Mucosa of stomach (tissue), 1 donor: ENCODE data around the gene INTS7.

ENCODE experiments used
- H3K27me3 ChIP-seq: one replicate; pipeline ENCODE4 v1.7.0; 2013; ENCODE audit warnings: mild to moderate bottlenecking, low read length; ENCODE audit not compliant: control insufficient read depth, insufficient read depth
- H3K36me3 ChIP-seq: one replicate; pipeline ENCODE4 v1.7.0; 2013; ENCODE audit warnings: low read length; ENCODE audit not compliant: control insufficient read depth, insufficient read depth
- H3K4me1 ChIP-seq: one replicate; pipeline ENCODE4 v1.7.0; 2013; ENCODE audit warnings: mild to moderate bottlenecking, low read length; ENCODE audit not compliant: control insufficient read depth, insufficient read depth
- H3K4me3 ChIP-seq: one replicate; pipeline ENCODE4 v1.7.0; 2013; ENCODE audit warnings: low read length
- H3K9ac ChIP-seq: one replicate; pipeline ENCODE4 v1.7.0; 2013; ENCODE audit warnings: mild to moderate bottlenecking, low read length, moderate library complexity
- H3K9me3 ChIP-seq: one replicate; pipeline ENCODE4 v1.7.0; 2013; ENCODE audit warnings: mild to moderate bottlenecking, low read length, moderate library complexity; ENCODE audit not compliant: control insufficient read depth
- donor health status: Pancreatic carcinoma.

Gene INTS7

GRCh38 chr1:211909395-211909794 lies 126.0 kb downstream of the INTS7 start:
- Histone ChIP-seq H3K9ac (no peak overlapping the region), H3K36me3 (no peaks in the 10 kb centered on the region), H3K4me3 (no peak overlapping the region), H3K9me3 (no peaks in the 10 kb centered on the region), H3K27me3 (no peaks in the 10 kb centered on the region), H3K4me1 (no peaks in the 10 kb centered on the region)

- Histone ChIP-seq H3K36me3 (no peaks in the 10 kb centered on the region), H3K4me1 (no peaks in the 10 kb centered on the region), H3K9ac (no peak overlapping the region), H3K27me3 (no peaks in the 10 kb centered on the region), H3K9me3 (no peaks in the 10 kb centered on the region), H3K4me3 (no peak overlapping the region)
Measured at GRCh38 chr1:211908951-211909350, 126.4 kb downstream of the INTS7 start.

- Histone ChIP-seq H3K4me1 (no peaks in the 10 kb centered on the region), H3K36me3 (no peaks in the 10 kb centered on the region)
Measured at GRCh38 chr1:211908453-211908852, 126.9 kb downstream of the INTS7 start.

GRCh38 chr1:211903490-211904245 lies 131.7 kb downstream of the INTS7 start:
- H3K36me3 ChIP-seq, result no peaks in the 10 kb centered on the region
- H3K27me3 ChIP-seq, result no peaks in the 10 kb centered on the region
- no peak overlapping the region for H3K4me3 ChIP-seq
- H3K4me1 ChIP-seq, result no peaks in the 10 kb centered on the region
- H3K9ac ChIP-seq, result no peak overlapping the region
- no peaks in the 10 kb centered on the region for H3K9me3 ChIP-seq

More at GRCh38 chr1:211908453-211908852, 126.9 kb downstream of the INTS7 start:
- Histone ChIP-seq H3K27me3 (no peaks in the 10 kb centered on the region), H3K4me3 (no peak overlapping the region), H3K9me3 (no peaks in the 10 kb centered on the region), H3K9ac (no peak overlapping the region)

- Histone ChIP-seq H3K36me3 (no peaks in the 10 kb centered on the region), H3K4me1 (no peaks in the 10 kb centered on the region), H3K9ac (no peak overlapping the region), H3K27me3 (no peaks in the 10 kb centered on the region), H3K9me3 (no peaks in the 10 kb centered on the region), H3K4me3 (no peak overlapping the region)
Measured at GRCh38 chr1:211902624-211903291, 132.6 kb downstream of the INTS7 start.

- Histone ChIP-seq H3K4me3 (no peak overlapping the region), H3K9ac (no peak overlapping the region), H3K27me3 (no peaks in the 10 kb centered on the region), H3K9me3 (no peaks in the 10 kb centered on the region), H3K4me1 (no peaks in the 10 kb centered on the region), H3K36me3 (no peaks in the 10 kb centered on the region)
Measured at GRCh38 chr1:211901945-211902344, 133.4 kb downstream of the INTS7 start.

- H3K9ac ChIP-seq, result no peak overlapping the region
- H3K9me3 ChIP-seq, result no peaks in the 10 kb centered on the region
- H3K4me1 ChIP-seq, result peaks cover 3% of the 10 kb centered on the region
- no peak overlapping the region for H3K4me3 ChIP-seq
- no peaks in the 10 kb centered on the region for H3K36me3 ChIP-seq
- H3K27me3 ChIP-seq, result no peaks in the 10 kb centered on the region
Measured at GRCh38 chr1:211900441-211900840, 134.9 kb downstream of the INTS7 start.

- H3K9ac ChIP-seq, result no peak overlapping the region
- peaks cover 10% of the 10 kb centered on the region for H3K4me1 ChIP-seq
- no peaks in the 10 kb centered on the region for H3K9me3 ChIP-seq
- no peak overlapping the region for H3K4me3 ChIP-seq
- no peaks in the 10 kb centered on the region for H3K36me3 ChIP-seq
- H3K27me3 ChIP-seq, result no peaks in the 10 kb centered on the region
Measured at GRCh38 chr1:211896958-211897357, 138.4 kb downstream of the INTS7 start.

GRCh38 chr1:211895126-211895759 lies 140.1 kb downstream of the INTS7 start:
- Histone ChIP-seq H3K4me3 (no peak overlapping the region), H3K4me1 (peaks cover 10% of the 10 kb centered on the region), H3K9me3 (no peaks in the 10 kb centered on the region), H3K36me3 (no peaks in the 10 kb centered on the region), H3K9ac (no peak overlapping the region), H3K27me3 (no peaks in the 10 kb centered on the region)

GRCh38 chr1:211894312-211894711 lies 141.0 kb downstream of the INTS7 start:
- Histone ChIP-seq H3K9me3 (no peaks in the 10 kb centered on the region), H3K4me3 (no peak overlapping the region), H3K27me3 (no peaks in the 10 kb centered on the region), H3K9ac (no peak overlapping the region), H3K36me3 (no peaks in the 10 kb centered on the region), H3K4me1 (peaks cover 10% of the 10 kb centered on the region)

GRCh38 chr1:211893260-211893659 lies 142.1 kb downstream of the INTS7 start:
- Histone ChIP-seq H3K9me3 (no peaks in the 10 kb centered on the region), H3K9ac (no peak overlapping the region), H3K36me3 (no peaks in the 10 kb centered on the region), H3K27me3 (no peaks in the 10 kb centered on the region), H3K4me1 (peaks cover 10% of the 10 kb centered on the region), H3K4me3 (no peak overlapping the region)

- no peak overlapping the region for H3K9ac ChIP-seq
- no peaks in the 10 kb centered on the region for H3K36me3 ChIP-seq
Measured at GRCh38 chr1:211892577-211892976, 142.8 kb downstream of the INTS7 start.

More at GRCh38 chr1:211892577-211892976, 142.8 kb downstream of the INTS7 start:
- no peaks in the 10 kb centered on the region for H3K27me3 ChIP-seq
- H3K4me3 ChIP-seq, result no peak overlapping the region
- peaks cover 10% of the 10 kb centered on the region for H3K4me1 ChIP-seq
- no peaks in the 10 kb centered on the region for H3K9me3 ChIP-seq
